Peyer's patch (tissue), 4 donors: ENCODE data around the gene SRCIN1. TPM values are rescaled to one million over a fixed set of nuclear protein-coding genes. Genes with fewer than 3 reads are reported as not detected.
"Not testable (repeated sequence)": the region's sequence is repeated elsewhere in the genome, so short reads cannot be mapped to it uniquely, and the experiment has no call there.

Experiments
- DNase-seq, 3 donors: peaks; one replicate each; pipeline ENCODE4 v3.0.0-alpha.2; 2017 to 2019
- H3K27ac ChIP-seq, 4 donors: fragments of 200-600 bp; sonication (generic); one replicate each; pipeline ENCODE4 v1.5.1; 2016 to 2019
- H3K27me3 ChIP-seq, 2 donors: fragments of 200-600 bp; sonication (generic); one replicate each; pipeline ENCODE4 v1.5.1; 2019
- H3K36me3 ChIP-seq, 3 donors: fragments of 200-600 bp; sonication (generic); one replicate each; pipeline ENCODE4 v1.5.1; 2016 to 2019
- H3K4me1 ChIP-seq, 4 donors: fragments of 200-600 bp; sonication (generic); one replicate each; pipeline ENCODE4 v1.5.1; 2016 to 2019
- H3K4me3 ChIP-seq, 4 donors: fragments of 200-600 bp; sonication (generic); 1 replicate in 3 of 4; 2 replicates in 1 of 4; pipeline ENCODE4 v1.5.1; 2016 to 2019; ENCODE audit warnings: mild to moderate bottlenecking in 1 of 4
- H3K9me3 ChIP-seq, 4 donors: fragments of 200-600 bp; sonication (generic); one replicate each; pipeline ENCODE4 v1.5.1; 2016 to 2019; ENCODE audit warnings: mild to moderate bottlenecking in 1 of 4
- CTCF ChIP-seq, 6 experiments: fragments of 450-650 bp in 4 of 6; fragments of 200-600 bp in 2 of 6; sonication (generic) in 1 of 6; IDR thresholded peaks; one replicate each; pipeline ENCODE4 v1.5.1; 2017 to 2019; ENCODE audit warnings: antibody characterized with exemption in 6 of 6, mild to moderate bottlenecking in 3 of 6, moderate library complexity in 1 of 6
- POLR2A ChIP-seq, 2 donors: fragments of 450-650 bp; IDR thresholded peaks; one replicate each; pipeline ENCODE4 v1.5.1; 2017; ENCODE audit warnings: antibody characterized with exemption in 2 of 2, mild to moderate bottlenecking in 2 of 2, moderate library complexity in 2 of 2
- total RNA-seq, 4 donors: library from RNA; depleted of rRNA; stranded (reverse); fragments of >200 nt; gene quantifications; one replicate each; pipeline ENCODE4 v1.1.0, GENCODE V29; 2016

SRCIN1 gene
- total RNA-seq, 4 donors from 2014 or later, result 3.2 to 10.6 (median 8.4) TPM

- H3K4me1 ChIP-seq, result no peaks in the 10 kb centered on the region
- no peaks in the 10 kb centered on the region for H3K9me3 ChIP-seq
- no peak overlapping the region for H3K4me3 ChIP-seq
- H3K27ac ChIP-seq, result no peak overlapping the region
- no peak for DNase-seq
- TF ChIP-seq CTCF (IDR thresholded peaks at IDR 0.05), result no peak
- TF ChIP-seq POLR2A (IDR thresholded peaks at IDR 0.05), result no peak
- no peaks in the 10 kb centered on the region for H3K36me3 ChIP-seq
- H3K27me3 ChIP-seq, result no peaks in the 10 kb centered on the region
Observed at GRCh38 chr17:38533866-38534497, 71.8 kb downstream of the SRCIN1 start.

GRCh38 chr17:38533241-38533640, 72.5 kb downstream of the SRCIN1 start:
- Histone ChIP-seq H3K4me1 (no peaks in the 10 kb centered on the region), H3K36me3 (no peaks in the 10 kb centered on the region), H3K27me3 (no peaks in the 10 kb centered on the region), H3K4me3 (no peak overlapping the region), H3K27ac (no peak overlapping the region), H3K9me3 (no peaks in the 10 kb centered on the region)
- TF ChIP-seq POLR2A (IDR thresholded peaks at IDR 0.05), result no peak
- no peak for DNase-seq

- TF ChIP-seq CTCF (IDR thresholded peaks at IDR 0.05) (no peak), POLR2A (IDR thresholded peaks at IDR 0.05) (no peak)
- no peak for DNase-seq
- Histone ChIP-seq H3K27ac (no peak overlapping the region), H3K4me3 (no peak overlapping the region), H3K9me3 (no peaks in the 10 kb centered on the region), H3K4me1 (no peaks in the 10 kb centered on the region), H3K36me3 (no peaks in the 10 kb centered on the region), H3K27me3 (no peaks in the 10 kb centered on the region)
Observed at GRCh38 chr17:38532451-38532850, 73.3 kb downstream of the SRCIN1 start.

GRCh38 chr17:38531761-38532160, 74.0 kb downstream of the SRCIN1 start:
- not testable (repeated sequence) for H3K27me3 ChIP-seq, H3K9me3 ChIP-seq, DNase-seq, H3K4me3 ChIP-seq, H3K36me3 ChIP-seq, H3K4me1 ChIP-seq, H3K27ac ChIP-seq

- not testable (repeated sequence) for H3K9me3 ChIP-seq, H3K27ac ChIP-seq, H3K27me3 ChIP-seq, H3K4me3 ChIP-seq, H3K4me1 ChIP-seq, H3K36me3 ChIP-seq, DNase-seq
Observed at GRCh38 chr17:38530856-38531255, 74.9 kb downstream of the SRCIN1 start.

- not testable (repeated sequence) for H3K27me3 ChIP-seq, H3K36me3 ChIP-seq, H3K4me1 ChIP-seq, H3K4me3 ChIP-seq, H3K9me3 ChIP-seq, DNase-seq, H3K27ac ChIP-seq
Observed at GRCh38 chr17:38528141-38528540, 77.6 kb downstream of the SRCIN1 start.

GRCh38 chr17:38526526-38526925, 79.2 kb downstream of the SRCIN1 start:
- not testable (repeated sequence) for H3K27ac ChIP-seq, H3K4me1 ChIP-seq, H3K27me3 ChIP-seq, H3K9me3 ChIP-seq, H3K4me3 ChIP-seq, H3K36me3 ChIP-seq, DNase-seq

GRCh38 chr17:38512473-38513058, 93.2 kb downstream of the SRCIN1 start:
- DNase-seq, result no peak
- H3K27ac ChIP-seq, result no peak overlapping the region
- H3K27me3 ChIP-seq, result peaks cover 0 to 13% of the 10 kb centered on the region in 2 donors
- H3K36me3 ChIP-seq, result no peaks in the 10 kb centered on the region
- no peak overlapping the region for H3K4me3 ChIP-seq
- no peaks in the 10 kb centered on the region for H3K9me3 ChIP-seq
- peaks cover 0 to 15% (median 7%) of the 10 kb centered on the region in 4 donors for H3K4me1 ChIP-seq
- no peak for TF ChIP-seq CTCF (IDR thresholded peaks at IDR 0.05)
- no peak for TF ChIP-seq POLR2A (IDR thresholded peaks at IDR 0.05)
